Measurements from ENCODE around the gene C1orf87. TPM values are rescaled to one million over a fixed set of nuclear protein-coding genes. Genes with fewer than 3 reads are reported as not detected.

C1orf87 gene
- polyA plus RNA-seq, 1 of the 3 experiments (the other 2 are of a cell fraction) = not detected

DNA sequence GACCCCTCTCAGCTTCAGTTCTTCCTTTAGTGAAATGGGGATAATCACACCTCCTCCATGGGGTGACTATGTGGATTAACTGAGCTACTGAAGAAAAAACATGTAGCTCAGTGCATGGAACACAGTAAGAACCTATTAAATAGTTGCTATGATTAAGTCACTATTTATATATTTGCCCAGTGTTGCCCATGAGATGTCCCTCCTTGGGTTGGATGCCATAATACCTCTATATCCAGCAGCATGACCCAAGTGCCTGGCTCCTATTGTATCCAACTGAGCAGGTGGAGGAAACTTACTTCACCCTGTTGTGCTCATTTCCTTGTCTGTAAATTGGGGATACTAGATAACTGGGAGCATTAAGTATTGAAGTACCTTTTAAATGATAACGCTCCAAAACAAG is 99.9 kb downstream of the C1orf87 start (continued):
- TF ChIP-seq EZH2phosphoT487 (IDR thresholded peaks at IDR 0.05; ENCODE audit: borderline replicate concordance, low read depth) = no peak
- no peak for TF ChIP-seq TAF1 (IDR thresholded peaks at IDR 0.05; ENCODE audit: borderline replicate concordance, low read depth, low read length)
- TF ChIP-seq GABPA (IDR thresholded peaks at IDR 0.05; ENCODE audit: low read depth) = no peak
- TF ChIP-seq CHD2 (IDR thresholded peaks at IDR 0.05; ENCODE audit: low read length, partially characterized antibody) = no peak

DNA sequence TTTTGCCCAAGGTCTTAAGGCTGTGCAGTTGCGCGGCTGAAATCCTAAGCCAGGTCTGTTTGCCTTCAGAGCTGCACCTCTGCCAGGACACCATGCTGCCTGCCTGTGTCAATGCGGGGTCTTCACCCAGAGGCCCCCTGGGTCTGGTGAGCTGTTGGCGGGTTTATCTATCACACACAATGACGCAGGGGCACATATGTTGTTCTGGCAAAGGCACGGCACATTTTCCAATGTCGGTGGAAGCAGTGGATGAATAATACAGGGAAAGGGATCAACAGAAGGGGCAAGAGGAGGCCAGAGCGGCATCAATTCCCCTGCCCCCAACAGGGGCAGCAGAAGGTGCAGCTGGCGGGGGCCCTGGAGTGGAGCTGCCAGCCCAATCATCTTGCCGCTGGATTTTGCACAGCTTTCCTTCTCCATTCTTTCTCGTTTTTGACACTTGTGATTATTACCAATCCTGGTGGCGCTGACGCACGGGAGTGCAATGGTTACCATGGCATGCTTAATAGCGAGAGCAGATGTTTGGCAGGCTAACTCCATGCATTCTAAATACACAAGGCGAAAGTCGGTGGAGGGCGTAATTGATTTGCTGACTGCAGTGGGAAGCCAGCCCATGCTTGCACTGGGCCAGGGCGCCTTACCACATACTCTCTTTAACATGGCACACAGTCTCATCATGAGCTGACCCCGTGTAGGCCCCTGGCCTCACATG is 101.2 kb downstream of the C1orf87 start:
- Histone ChIP-seq H3K9me2 (no peaks in the 10 kb centered on the region), H3K4me1 (ENCODE audit: control insufficient read depth in 1 of 2, insufficient read depth in 2 of 2, low read depth in 1 of 2, low read length in 1 of 2) (peaks cover 0 to 4% of the 10 kb centered on the region in 2 experiments; a peak in 1 of 4 replicates), H3F3A (replicated peaks; ENCODE audit: insufficient read depth) (no peaks in the 10 kb centered on the region), H3K27me3 (ENCODE audit: insufficient read depth) (no peaks in the 10 kb centered on the region), H2AFZ (ENCODE audit: low read depth) (no peak overlapping the region), H3K9me3 (no peaks in the 10 kb centered on the region), H3K4me2 (no peak overlapping the region), H3K4me3 (ENCODE audit: low read depth in 2 of 2, low read length in 1 of 2) (no peak overlapping the region), H3K79me2 (ENCODE audit: insufficient read depth) (no peaks in the 10 kb centered on the region), H3K27ac (ENCODE audit: low read depth in 2 of 2, low read length in 1 of 2) (no peak overlapping the region), H4K20me1 (ENCODE audit: insufficient read depth) (no peaks in the 10 kb centered on the region), H3K9ac (no peak overlapping the region), H3K36me3 (replicated peaks in 1 of 2; ENCODE audit: control insufficient read depth in 1 of 2, insufficient read depth in 2 of 2, low read length in 1 of 2) (no peaks in the 10 kb centered on the region)
- no peak for DNase-seq
- no peak for TF ChIP-seq CHD2 (IDR thresholded peaks at IDR 0.05; ENCODE audit: low read length, partially characterized antibody)
- TF ChIP-seq, protein P1, sequence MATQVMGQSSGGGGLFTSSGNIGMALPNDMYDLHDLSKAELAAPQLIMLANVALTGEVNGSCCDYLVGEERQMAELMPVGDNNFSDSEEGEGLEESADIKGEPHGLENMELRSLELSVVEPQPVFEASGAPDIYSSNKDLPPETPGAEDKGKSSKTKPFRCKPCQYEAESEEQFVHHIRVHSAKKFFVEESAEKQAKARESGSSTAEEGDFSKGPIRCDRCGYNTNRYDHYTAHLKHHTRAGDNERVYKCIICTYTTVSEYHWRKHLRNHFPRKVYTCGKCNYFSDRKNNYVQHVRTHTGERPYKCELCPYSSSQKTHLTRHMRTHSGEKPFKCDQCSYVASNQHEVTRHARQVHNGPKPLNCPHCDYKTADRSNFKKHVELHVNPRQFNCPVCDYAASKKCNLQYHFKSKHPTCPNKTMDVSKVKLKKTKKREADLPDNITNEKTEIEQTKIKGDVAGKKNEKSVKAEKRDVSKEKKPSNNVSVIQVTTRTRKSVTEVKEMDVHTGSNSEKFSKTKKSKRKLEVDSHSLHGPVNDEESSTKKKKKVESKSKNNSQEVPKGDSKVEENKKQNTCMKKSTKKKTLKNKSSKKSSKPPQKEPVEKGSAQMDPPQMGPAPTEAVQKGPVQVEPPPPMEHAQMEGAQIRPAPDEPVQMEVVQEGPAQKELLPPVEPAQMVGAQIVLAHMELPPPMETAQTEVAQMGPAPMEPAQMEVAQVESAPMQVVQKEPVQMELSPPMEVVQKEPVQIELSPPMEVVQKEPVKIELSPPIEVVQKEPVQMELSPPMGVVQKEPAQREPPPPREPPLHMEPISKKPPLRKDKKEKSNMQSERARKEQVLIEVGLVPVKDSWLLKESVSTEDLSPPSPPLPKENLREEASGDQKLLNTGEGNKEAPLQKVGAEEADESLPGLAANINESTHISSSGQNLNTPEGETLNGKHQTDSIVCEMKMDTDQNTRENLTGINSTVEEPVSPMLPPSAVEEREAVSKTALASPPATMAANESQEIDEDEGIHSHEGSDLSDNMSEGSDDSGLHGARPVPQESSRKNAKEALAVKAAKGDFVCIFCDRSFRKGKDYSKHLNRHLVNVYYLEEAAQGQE (IDR thresholded peaks at IDR 0.05; ENCODE audit: low read depth, low read length) = no peak
- TF ChIP-seq NFIC (IDR thresholded peaks at IDR 0.05; ENCODE audit: borderline replicate concordance) = no peak
- no peak for TF ChIP-seq RXRA (IDR thresholded peaks at IDR 0.05; ENCODE audit: borderline replicate concordance, low read depth)
- TF ChIP-seq SIN3A (IDR thresholded peaks at IDR 0.05; ENCODE audit: borderline replicate concordance, low read depth, low read length) = no peak
- no peak for TF ChIP-seq TAF1 (IDR thresholded peaks at IDR 0.05; ENCODE audit: borderline replicate concordance, low read depth, low read length)
- TF ChIP-seq TEAD4 (IDR thresholded peaks at IDR 0.05; ENCODE audit: borderline replicate concordance, insufficient read depth) = no peak
- WGBS (ENCODE audit: low lambda C conversion rate) = 80% methylated on average over 19 of the region's 20 CpGs
- ChIA-PET CTCF (interaction anchor here (0.8 to 4.0 kb wide), 22 partner anchors 10 to 1881 kb away, joined by 3 to 35 read pairs (median 7); no protein-coding TSS in a partner anchor), POLR2A (no interaction called here)

Data from SK-N-SH (cell line).